D341Med (cell line): ENCODE results near the gene HMX2.

ENCODE experiments used
- DNase-seq: peaks from one replicate; pipeline ENCODE4 v3.0.0; 2012; ENCODE audit warnings: low spot score

Gene HMX2

DNA sequence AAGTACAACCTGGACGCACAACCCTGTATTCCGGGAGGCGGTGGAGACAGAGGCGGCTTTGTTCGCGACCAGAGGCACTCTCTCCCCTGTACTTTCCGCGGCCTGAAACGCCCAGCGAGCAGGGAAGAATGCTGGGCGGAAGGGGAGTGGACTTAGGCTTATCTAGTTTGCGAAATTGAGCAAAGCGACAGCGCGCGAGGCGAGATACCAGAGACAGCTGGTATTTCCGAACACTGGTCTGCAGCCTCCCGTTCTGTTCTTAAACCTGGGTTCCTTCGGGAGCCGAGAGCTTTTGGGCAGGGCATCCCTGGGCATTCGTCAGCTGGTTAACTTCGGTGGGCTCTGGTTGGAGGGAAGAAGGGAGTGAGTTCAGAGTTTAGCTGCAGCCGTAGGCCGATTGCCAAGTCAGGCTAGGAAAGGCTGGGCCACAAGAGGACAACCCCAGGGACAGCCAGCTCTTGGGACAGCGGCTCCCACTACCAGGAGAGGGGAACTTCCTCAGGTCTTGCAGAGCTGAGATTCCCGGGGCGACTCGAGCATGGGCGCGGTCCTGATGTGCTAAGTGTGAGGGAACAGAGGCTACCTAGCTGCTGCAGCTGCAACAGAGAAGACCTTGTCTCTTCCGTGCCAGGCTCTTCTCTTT is 8.3 kb upstream of the HMX2 start:
- DNase-seq = no peak

GRCh38 chr10:123140164-123140982 is 7.6 kb upstream of the HMX2 start:
- no peak for DNase-seq

- DNase-seq = no peak
These were observed 6.9 kb upstream of the HMX2 start for GRCh38 chr10:123140983-123141390.

- DNase-seq = no peak
These were observed 5.9 kb upstream of the HMX2 start for GRCh38 chr10:123141791-123142700.

DNA sequence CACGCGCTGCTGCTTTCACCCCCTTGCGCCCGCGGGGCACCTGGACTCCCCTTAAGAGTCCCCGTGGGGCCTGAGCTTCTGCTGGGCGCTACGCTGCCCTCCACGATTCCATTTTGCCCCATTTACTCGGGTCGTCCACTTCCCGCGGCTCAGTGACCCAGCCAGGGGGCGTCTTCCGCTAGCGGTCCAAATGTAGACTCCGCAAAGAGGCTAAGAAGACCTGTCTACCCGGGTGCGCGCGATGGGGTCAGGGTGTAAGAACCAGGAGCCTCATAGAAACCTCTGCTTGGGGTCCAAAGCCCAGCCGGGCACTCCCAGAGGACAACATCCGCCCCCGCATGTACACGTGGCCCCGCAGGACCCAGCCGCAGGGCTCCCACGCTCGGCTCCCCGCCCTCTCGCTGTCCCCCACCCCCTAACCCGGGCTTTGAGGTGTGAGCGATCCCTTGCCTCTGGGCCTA is 5.2 kb upstream of the HMX2 start:
- no peak for DNase-seq

DNA sequence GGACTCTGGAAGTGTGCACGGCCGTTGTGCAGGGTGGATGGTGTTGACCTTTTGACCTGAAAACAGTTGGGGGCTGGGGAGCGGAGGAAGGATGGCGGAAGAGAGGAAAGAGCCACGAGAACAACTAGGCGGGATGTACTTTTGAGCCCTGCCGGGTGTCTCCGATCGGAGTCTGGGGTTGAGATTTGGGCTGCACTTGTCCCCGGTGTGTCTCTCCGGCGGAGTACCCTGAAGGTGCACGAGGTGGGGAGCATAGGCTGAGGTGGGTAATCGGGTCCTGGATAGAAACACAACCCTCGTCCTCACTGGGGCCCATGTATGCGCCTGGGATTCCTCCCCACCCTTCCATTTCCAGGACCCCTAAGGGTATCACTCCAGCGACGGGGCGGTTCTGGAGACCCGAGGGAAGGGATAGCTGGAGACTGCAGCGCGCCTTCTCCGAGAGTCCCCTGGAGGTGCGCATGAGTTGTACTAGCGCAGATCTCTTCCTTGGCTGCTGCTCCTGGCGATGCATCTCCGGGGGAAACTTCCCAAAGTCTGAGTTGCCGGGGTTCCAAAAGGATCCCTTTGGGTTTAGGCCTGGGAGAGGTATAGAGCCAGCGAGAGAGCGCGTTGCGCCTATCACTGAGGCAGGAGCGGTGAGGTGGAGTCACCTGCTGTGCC is 4.6 kb upstream of the HMX2 start:
- no peak for DNase-seq

- no peak for DNase-seq
These were observed 4.1 kb upstream of the HMX2 start for GRCh38 chr10:123143825-123144168.

GRCh38 chr10:123144697-123145541 is 3.0 kb upstream of the HMX2 start:
- DNase-seq = no peak

DNA sequence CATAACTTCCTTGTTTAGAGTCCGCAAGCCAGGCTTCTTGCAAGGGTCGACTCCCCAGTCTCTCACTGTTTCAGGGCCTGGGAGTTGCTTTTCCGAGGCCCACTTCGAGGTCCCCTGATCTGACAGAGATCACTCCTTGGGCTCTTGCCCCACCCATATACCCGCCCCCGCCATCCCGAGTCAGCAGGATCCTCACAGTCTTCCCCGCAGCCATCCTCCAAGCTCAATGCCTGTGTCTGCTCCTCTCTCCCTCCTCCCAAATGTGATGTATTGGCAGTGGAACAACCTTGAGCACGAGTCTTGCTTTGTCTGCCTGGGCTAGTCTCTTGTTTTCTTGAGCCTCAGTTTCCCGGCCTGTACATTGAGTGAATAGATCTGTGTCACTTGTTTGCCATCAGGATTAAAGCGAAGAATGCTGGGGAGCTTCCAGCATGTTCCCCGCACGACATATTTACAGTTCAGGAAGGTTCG is 2.4 kb upstream of the HMX2 start:
- DNase-seq = no peak

- no peak for DNase-seq
These were observed 1.7 kb upstream of the HMX2 start for GRCh38 chr10:123146013-123146893.

- no peak for DNase-seq
These were observed 872 bp upstream of the HMX2 start for GRCh38 chr10:123146894-123147634.

- no peak for DNase-seq
These were observed 652 bp downstream of the HMX2 start for GRCh38 chr10:123148414-123149161.

- DNase-seq = no peak
These were observed 1.2 kb downstream of the HMX2 start for GRCh38 chr10:123149162-123149567.

DNA sequence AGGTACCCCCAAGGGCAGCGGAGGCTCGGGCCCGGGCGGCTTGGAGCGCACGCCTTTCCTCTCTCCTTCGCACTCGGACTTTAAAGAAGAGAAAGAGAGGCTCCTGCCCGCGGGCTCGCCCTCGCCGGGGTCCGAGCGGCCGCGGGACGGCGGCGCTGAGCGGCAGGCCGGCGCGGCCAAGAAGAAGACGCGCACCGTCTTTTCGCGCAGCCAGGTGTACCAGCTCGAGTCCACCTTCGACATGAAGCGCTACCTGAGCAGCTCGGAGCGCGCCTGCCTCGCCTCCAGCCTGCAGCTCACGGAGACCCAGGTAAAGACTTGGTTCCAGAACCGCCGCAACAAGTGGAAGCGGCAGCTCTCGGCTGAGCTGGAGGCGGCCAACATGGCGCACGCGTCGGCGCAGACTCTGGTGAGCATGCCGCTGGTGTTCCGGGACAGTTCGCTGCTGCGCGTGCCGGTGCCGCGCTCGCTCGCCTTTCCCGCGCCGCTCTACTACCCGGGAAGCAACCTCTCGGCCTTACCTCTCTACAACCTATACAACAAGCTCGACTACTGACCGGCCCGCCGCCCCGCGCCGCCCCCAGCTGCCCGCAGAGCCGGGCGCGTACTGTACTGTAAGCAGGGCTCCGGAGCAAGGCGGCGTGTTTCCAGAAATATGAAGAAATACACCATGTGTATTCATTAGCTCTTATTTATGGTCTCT is 1.8 kb downstream of the HMX2 start:
- DNase-seq = no peak

DNA sequence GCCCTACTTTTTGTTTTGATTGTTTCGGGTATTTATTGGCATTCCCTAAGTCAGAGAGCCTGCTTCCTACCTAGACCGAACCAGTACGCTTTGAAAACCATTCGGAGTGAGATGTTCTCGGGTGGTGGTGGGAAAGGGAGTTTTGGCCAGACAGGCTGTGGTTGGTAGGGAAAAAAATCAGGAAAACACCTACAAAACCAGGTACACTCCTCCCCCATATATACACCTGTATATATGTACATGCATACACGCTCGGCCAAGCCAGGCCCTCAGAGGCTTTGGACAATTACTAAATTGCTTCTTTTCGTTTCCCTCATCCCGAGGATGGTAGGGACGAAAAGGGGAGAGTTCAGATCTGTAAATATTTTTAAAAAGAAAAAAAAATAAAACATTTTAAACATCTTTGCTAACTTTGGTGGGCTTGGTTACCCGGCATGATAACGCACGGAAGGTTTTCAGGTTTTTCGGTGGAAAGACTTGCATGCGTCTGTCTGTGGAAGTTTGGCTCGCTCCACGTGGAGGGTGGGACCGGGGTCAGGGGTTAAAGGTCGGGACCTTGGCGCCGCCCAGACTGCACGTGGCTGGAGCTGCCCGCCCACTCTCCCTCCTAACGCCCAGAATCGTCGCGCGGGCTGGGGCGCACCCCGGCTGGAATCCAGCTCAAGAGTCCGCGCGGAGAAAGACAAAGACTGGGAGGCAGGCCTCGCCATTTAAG is 2.5 kb downstream of the HMX2 start:
- DNase-seq = no peak

DNA sequence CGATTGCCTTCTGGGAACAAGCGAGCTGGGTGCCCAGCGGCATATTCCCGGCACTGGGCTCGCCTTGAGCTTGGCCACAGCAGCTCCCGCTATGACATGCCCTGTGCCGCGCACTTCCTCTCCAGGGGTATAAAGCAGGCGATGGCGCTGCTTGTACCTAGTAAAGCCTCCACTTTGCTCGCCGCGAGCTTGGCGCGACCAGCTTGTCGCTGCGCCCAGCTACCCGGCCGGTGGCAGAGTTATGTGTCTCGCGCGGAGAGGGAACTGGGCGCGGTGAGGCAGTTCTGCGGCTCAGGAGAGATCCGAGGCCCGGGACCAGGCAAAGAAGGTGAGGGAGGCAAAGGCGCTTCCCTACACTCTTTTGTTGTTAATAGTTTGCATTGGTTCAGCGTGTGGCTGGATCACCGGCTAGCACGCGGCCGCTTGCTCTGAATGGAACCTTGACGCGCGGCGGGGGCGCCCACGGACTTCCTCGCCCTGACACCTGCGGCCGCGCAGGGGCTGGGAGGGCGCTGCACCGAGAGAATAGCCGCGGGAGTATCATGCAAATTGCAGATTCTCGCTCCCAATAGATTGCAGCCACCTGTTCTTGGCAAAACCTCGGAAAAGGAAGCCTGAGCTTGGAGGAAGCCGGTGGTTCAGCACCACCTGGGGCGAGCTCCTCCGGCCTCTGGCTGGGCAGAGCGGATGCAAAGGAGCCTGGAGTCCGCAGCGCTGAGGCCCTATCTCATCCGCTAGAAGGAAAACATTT is 3.2 kb downstream of the HMX2 start:
- DNase-seq = no peak

- no peak for DNase-seq
These were observed 3.8 kb downstream of the HMX2 start for GRCh38 chr10:123151737-123152135.
